GM21381 (cell line): Measurements from ENCODE around the gene SMTNL2.
"Not testable (repeated sequence)": the region's sequence is repeated elsewhere in the genome, so short reads cannot be mapped to it uniquely, and the experiment has no call there.

Experiments
- ATAC-seq: cut with Tn5 transposase; IDR thresholded peaks from one replicate; pipeline ENCODE4 v1.9.1; 2021; ENCODE audit warnings: mild to moderate bottlenecking, moderate library complexity; ENCODE audit not compliant: unreplicated experiment

Gene SMTNL2

GRCh38 chr17:4559139-4559791 lies 25.1 kb upstream of the SMTNL2 start:
- ATAC-seq = no peak

DNA sequence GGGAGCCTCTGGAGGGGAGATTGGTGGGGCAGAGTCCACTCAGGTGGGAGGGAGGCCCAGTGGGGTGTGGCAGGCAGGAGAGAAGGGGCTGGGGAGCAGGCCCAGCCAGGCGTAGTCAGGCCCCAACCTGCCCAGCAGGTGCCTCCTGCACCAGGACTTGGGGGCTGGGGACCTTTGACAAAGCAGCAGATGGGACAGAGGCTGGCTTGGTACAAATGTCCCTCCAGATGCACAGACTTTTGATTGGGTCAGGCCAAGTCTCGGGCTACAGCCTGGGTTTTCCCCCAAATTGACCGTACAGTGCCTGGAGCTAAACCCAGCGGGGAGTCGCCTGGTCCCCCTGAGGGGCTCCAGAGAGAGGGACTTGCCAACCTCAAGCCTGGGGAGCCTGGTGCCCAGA lies 24.4 kb upstream of the SMTNL2 start:
- no peak for ATAC-seq

DNA sequence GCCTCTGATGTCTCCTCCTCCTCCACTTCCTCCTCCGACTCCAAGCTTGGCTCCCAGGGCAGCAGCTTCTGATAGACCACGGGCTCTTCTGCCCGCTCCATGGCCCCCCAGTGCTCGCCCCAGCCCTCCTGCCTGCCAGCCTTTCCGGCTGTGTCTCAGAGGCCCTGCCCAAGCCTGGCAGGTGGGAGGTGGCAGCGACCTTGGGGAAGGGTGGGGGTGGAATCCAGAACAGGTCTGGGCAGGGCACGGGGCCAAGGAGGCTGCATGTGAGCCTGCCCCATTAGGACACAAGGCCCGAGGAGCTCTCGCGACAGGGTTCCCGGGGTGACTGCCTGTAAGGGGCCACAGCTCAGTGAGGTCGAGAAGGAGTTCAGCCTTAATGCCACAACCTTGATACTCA lies 23.9 kb upstream of the SMTNL2 start, which contains the start of gene GGT6:
Gene GGT6, minus strand, starts transcription at position 157 of the 400 bp plus-strand sequence. Its CDS starts 56 bp downstream, at position 101.
- ATAC-seq = no peak

DNA sequence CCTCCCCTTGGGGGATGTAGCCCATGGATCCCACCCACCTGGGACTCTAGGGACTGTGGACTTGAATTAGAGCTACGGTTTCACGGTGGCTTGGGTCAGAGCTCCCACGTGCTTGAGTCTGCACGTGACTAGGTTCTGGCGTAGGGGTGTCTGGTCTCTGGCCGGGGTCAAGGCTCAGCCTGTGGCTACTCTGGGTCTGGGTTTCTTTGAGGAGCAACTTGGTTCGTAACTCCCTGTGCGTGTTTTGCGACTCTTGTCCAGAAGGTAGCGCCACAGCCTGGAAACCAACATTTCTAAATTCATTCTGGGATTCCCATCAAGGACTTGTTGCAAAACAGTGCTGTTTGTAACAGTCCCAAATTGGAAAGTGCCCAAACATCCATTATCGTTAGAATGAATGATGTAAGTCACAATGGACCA lies 23.5 kb upstream of the SMTNL2 start:
- no peak for ATAC-seq

GRCh38 chr17:4562015-4562969 lies 22.0 kb upstream of the SMTNL2 start:
- ATAC-seq = no peak

DNA sequence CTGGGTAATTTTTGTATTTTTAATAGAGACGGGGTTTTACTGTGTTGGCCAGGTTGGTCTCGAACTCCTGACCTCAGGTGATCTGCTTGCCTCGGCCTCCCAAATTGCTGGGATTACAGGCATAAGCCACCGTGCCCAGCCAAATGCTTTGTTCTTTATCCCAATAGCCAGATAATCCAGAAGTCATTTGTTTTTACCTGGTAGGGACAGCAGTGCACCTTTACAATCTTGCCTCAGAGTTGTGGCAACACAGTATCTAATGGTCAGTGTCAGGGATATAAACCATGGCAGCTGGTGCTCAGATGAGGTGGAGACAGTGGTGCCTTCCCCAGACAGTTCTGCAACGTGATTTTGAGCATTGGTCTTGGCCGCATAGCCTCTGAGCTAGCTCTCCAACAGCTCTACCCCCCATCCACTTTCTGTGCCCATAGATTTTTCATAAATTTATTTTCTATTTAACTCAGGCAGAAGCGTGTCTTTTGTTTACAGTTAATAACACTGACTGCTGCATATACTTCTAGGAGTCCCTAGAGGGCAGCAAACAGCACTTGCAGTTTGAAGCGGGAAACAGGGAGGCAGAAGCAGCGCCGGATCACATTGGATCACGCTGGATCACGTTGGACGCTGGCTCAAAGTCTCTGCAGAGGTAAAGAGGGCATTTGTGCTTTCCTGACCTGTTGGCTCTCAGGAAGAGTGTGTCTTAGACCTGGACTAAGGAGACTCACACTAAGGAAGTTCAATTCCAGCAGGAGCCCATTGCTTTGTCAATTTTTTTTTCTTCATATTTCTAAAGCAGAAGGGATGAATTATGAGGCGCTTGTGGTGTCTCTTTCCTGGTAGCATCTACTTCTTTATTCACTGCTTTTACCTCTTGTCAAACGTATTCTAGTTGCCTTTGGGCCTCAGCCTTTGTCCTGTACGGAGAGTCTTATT lies 18.9 kb upstream of the SMTNL2 start:
- ATAC-seq = no peak

GRCh38 chr17:4566785-4567184 lies 17.5 kb upstream of the SMTNL2 start:
- ATAC-seq = no peak

- ATAC-seq = no peak
Observed at GRCh38 chr17:4569591-4569990, 14.7 kb upstream of the SMTNL2 start.

- ATAC-seq = no peak
Observed at GRCh38 chr17:4572131-4572530, 12.2 kb upstream of the SMTNL2 start.

GRCh38 chr17:4573115-4573514 lies 11.2 kb upstream of the SMTNL2 start:
- no peak for ATAC-seq

- no peak for ATAC-seq
Observed at GRCh38 chr17:4573669-4574068, 10.7 kb upstream of the SMTNL2 start.

DNA sequence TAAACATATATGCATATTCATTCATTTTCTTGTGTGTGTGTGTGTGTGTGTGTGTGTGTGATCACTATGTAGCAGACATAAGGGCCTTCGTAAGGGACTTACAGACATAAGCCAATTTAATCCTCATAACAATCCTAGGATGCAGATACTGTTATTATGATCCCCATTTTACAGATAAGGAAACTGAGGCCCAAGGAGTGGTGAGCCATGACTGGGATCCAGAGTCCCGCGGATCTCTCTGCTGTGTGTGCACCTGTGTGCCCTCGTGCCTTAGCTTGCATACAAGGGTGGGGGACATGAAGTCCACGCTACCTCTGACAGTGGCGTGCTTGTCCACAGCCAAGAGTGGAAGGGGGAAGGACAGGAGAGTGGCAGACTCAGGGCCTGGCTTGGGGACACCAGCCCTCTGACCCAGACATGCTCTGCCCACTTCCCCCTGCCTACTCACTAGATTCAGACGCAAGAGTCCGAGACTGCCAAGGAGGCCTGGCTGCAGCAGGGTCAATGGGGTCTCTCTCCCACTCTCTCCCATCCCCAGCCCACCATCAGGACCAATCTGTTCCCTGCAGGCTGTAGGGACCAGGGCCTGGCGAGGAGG lies 9.8 kb upstream of the SMTNL2 start:
- no peak for ATAC-seq

GRCh38 chr17:4576161-4576558 lies 8.2 kb upstream of the SMTNL2 start:
- no peak for ATAC-seq

- ATAC-seq = no peak
Observed at GRCh38 chr17:4576729-4577322, 7.5 kb upstream of the SMTNL2 start.

GRCh38 chr17:4577386-4577993 lies 6.8 kb upstream of the SMTNL2 start:
- no peak for ATAC-seq

- ATAC-seq = not testable (repeated sequence)
Observed at GRCh38 chr17:4578349-4578748, 6.0 kb upstream of the SMTNL2 start.

DNA sequence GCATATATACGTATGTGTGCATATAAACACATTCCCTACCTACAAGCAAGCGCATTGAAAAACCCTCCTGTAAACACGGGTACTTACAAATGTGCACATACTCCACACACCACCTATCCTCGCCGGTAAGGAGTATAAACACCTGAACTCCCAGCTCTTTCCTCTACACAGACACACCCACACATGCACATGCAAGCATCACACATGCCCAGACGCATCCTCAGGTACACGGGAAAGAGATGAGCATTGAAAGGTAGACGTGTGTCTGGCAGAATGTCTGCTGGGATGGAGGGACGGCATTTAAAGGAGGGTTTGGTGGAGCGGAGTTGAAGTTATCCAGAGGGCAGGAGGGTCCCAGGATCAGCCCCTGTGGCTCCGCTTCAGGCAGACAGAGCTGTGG lies 4.7 kb upstream of the SMTNL2 start:
- ATAC-seq = no peak

GRCh38 chr17:4580291-4580690 lies 4.0 kb upstream of the SMTNL2 start:
- no peak for ATAC-seq

- no peak for ATAC-seq
Observed at GRCh38 chr17:4582101-4582501, 2.2 kb upstream of the SMTNL2 start.

- no peak for ATAC-seq
Observed at GRCh38 chr17:4582691-4583090, 1.6 kb upstream of the SMTNL2 start.
